Smooth muscle cell (in vitro differentiated cells): ENCODE results near the gene NCOA1. TPM values are rescaled to one million over a fixed set of nuclear protein-coding genes. Genes with fewer than 3 reads are reported as not detected.
"Not testable (repeated sequence)": the region's sequence is repeated elsewhere in the genome, so short reads cannot be mapped to it uniquely, and the experiment has no call there.

Experiments
- DNase-seq: peaks from one replicate; lab custom pipeline; 2025; ENCODE audit not compliant: unreplicated experiment; lab: John Stamatoyannopoulos, UW
- H2AFZ ChIP-seq: fragments of 200-600 bp; sonication (generic); 2 replicates; pipeline ENCODE4 v1.6.0; 2016; ENCODE audit warnings: antibody characterized with exemption, low read depth, mild to moderate bottlenecking
- H3F3A ChIP-seq: fragments of 200-600 bp; sonication (generic); 2 replicates; pipeline ENCODE4 v1.6.0; 2017; ENCODE audit warnings: antibody characterized with exemption, low read depth
- H3K27ac ChIP-seq: fragments of 200-600 bp; sonication (generic); 2 replicates; pipeline ENCODE4 v1.5.1; 2016; ENCODE audit warnings: low read depth, mild to moderate bottlenecking
- H3K27me3 ChIP-seq: fragments of 200-600 bp; sonication (generic); 2 replicates; pipeline ENCODE4 v1.6.1; 2016; ENCODE audit warnings: low read depth, mild to moderate bottlenecking
- H3K36me3 ChIP-seq: fragments of 200-600 bp; sonication (generic); 2 replicates; pipeline ENCODE4 v1.5.1; 2016; ENCODE audit warnings: low read depth
- H3K4me1 ChIP-seq: fragments of 200-600 bp; sonication (generic); 2 replicates; pipeline ENCODE4 v1.5.1; 2016; ENCODE audit warnings: low read depth
- H3K4me2 ChIP-seq: fragments of 200-600 bp; sonication (generic); 2 replicates; pipeline ENCODE4 v1.6.0; 2016; ENCODE audit warnings: mild to moderate bottlenecking
- H3K4me3 ChIP-seq: fragments of 200-600 bp; sonication (generic); 2 replicates; pipeline ENCODE4 v1.5.1; 2016; ENCODE audit warnings: mild to moderate bottlenecking
- H3K79me2 ChIP-seq: fragments of 200-600 bp; sonication (generic); 2 replicates; pipeline ENCODE4 v1.6.0; 2016; ENCODE audit warnings: low read depth, mild to moderate bottlenecking
- H3K9ac ChIP-seq: fragments of 200-600 bp; sonication (generic); 2 replicates; pipeline ENCODE4 v1.6.0; 2016; ENCODE audit warnings: low read depth
- H3K9me3 ChIP-seq: fragments of 200-600 bp; sonication (generic); replicated peaks from 2 replicates; pipeline ENCODE4 v1.5.1; 2016; ENCODE audit warnings: low read depth
- H4K20me1 ChIP-seq: fragments of 200-600 bp; sonication (generic); 2 replicates; pipeline ENCODE4 v1.6.0; 2016; ENCODE audit warnings: low read depth
- WGBS: methylation state at CpG from one replicate; pipeline ENCODE4 v1.1.7; 2016; ENCODE audit warnings: low lambda C conversion rate; 5-methylcytosine and 5-hydroxymethylcytosine counted together
- polyA plus RNA-seq: library from polyadenylated mRNA; unstranded; fragments of >200 nt; fragmentation: Nextera tagmentation; extraction: Ambion mirVana; gene quantifications from 2 replicates; pipeline ENCODE4 v1.2.1, GENCODE V29; 2016
- total RNA-seq: library from RNA; depleted of rRNA; stranded (reverse); fragments of >200 nt; gene quantifications from 2 replicates; pipeline ENCODE4 v1.2.3, GENCODE V29; 2014
- TF ChIP-seq, protein P1 (sequence below): fragments of 200-600 bp; sonication (generic); IDR thresholded peaks from 2 replicates; pipeline ENCODE4 v1.5.1; 2017; ENCODE audit warnings: borderline replicate concordance, mild to moderate bottlenecking, antibody characterized with exemption; ENCODE audit not compliant: insufficient read depth, poor library complexity, severe bottlenecking

The NCOA1 gene
- total and polyA plus RNA-seq, 2 experiments from 2014 or later = 8.5 to 21.0 TPM

DNA sequence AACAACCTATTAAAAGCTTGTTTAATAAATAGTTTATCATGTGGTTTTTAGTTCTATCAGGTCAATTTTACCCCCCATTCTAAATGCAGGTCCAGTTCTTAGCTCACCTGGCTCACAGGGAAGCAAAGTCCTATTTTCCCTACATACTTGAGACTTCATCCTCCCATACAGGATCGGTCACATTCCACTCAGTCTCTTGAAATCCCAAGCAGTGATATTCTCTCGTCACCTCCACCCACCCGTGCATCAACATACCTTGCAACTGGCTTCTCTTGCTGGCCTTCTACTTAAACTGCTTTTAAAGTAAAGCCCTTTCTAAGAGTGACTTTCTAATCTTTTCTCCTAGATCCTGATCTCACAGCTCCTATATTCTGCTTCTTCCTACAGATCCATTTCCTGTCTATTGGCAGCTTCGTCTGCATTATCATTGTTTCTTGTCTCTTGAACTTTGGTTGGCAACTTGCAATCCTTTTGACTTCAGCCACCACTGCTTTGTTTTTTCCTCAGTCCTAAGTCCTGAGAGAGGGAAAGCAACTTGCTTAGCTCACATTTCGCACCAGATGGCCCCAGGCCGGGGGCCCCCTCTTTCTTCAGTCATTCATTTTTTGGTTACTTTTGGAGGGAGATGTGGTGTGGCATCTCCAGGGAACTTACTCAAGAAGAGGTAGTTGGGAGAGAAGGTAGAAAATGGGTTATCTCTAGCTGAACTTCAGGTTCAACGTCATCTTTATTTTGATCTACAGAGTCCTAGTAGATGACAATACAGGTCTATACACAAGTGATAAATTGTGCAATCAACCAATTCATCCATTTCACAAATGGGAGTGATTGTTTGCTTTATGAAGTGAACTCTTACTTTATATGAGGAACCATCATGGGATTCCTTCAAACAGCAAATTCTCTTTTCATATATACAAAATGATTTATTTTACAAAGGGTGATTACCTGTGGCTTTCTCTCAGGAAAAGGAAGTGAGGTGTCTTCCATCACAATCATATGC, 23.9 kb upstream of the NCOA1 start:
- DNase-seq = no peak
- H3K27ac ChIP-seq = peak overlapping the region; percentile 66
- H3K27me3 ChIP-seq = peaks cover 3% of the 10 kb centered on the region
- 53% methylated on average over 7 of the region's 7 CpGs for WGBS
- H3K4me2 ChIP-seq = no peak overlapping the region
- H3K4me3 ChIP-seq = no peak overlapping the region
- H2AFZ ChIP-seq = peak overlapping the region; percentile 30
- no peaks in the 10 kb centered on the region for H3K9me3 ChIP-seq
- H4K20me1 ChIP-seq = no peaks in the 10 kb centered on the region
- H3K4me1 ChIP-seq = no peaks in the 10 kb centered on the region
- no peaks in the 10 kb centered on the region for H3K79me2 ChIP-seq
- no peaks in the 10 kb centered on the region for H3K36me3 ChIP-seq
- TF ChIP-seq, protein P1, sequence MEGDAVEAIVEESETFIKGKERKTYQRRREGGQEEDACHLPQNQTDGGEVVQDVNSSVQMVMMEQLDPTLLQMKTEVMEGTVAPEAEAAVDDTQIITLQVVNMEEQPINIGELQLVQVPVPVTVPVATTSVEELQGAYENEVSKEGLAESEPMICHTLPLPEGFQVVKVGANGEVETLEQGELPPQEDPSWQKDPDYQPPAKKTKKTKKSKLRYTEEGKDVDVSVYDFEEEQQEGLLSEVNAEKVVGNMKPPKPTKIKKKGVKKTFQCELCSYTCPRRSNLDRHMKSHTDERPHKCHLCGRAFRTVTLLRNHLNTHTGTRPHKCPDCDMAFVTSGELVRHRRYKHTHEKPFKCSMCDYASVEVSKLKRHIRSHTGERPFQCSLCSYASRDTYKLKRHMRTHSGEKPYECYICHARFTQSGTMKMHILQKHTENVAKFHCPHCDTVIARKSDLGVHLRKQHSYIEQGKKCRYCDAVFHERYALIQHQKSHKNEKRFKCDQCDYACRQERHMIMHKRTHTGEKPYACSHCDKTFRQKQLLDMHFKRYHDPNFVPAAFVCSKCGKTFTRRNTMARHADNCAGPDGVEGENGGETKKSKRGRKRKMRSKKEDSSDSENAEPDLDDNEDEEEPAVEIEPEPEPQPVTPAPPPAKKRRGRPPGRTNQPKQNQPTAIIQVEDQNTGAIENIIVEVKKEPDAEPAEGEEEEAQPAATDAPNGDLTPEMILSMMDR = no peak
- no peak overlapping the region for H3K9ac ChIP-seq
- no peaks in the 10 kb centered on the region for H3F3A ChIP-seq

DNA sequence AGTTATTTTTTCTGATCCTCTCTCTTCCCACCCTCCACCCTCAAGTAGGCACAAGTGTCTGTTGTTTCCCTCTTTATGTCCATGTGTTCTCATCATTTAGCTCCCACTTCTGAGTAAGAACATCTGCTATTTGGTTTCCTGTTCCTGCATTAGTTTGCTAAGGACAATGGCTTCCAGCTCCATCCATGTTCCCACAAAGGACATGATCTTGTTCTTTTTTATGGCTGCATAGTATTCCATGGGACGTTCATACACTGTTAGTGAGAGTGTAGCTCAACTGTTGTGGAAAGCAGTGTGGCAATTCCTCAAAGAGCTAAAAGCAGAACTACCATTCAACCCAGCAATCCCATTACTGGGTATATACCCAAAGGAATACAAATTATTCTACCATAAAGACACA, 22.6 kb upstream of the NCOA1 start:
- H3K27ac ChIP-seq, H3K4me2 ChIP-seq, H3K36me3 ChIP-seq, H3K27me3 ChIP-seq, H2AFZ ChIP-seq, H3K9me3 ChIP-seq, H3F3A ChIP-seq, H3K79me2 ChIP-seq, DNase-seq, H3K4me3 ChIP-seq, H3K9ac ChIP-seq, H4K20me1 ChIP-seq, H3K4me1 ChIP-seq: not testable (repeated sequence)
- WGBS = 95% methylated on average over 1 of the region's 1 CpG

DNA sequence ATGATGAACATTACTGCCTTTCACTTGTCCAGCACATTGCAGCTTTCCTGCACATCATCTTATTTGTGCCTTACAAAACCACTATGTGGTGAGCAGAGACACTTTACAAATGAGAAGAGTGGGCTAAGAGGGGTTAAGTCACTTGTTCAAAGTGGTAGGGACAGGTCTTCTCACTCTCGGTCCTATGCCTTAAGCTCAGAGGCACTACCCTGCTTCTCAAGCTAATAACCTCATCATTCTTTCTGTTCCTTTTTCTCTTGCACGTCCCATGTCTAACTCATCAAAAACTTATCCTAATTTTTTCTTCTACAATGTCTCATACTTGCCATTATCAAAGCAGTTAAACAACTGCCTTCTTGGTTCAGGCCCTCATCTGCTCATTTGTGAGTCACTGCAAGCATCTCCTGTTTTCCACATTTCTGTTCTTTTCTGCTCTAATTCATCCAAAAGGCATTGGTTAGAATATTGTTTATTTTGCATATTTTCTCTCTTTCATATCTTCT, 21.9 kb upstream of the NCOA1 start:
- Histone ChIP-seq H3K4me3 (no peak overlapping the region), H3K4me1 (no peaks in the 10 kb centered on the region), H3K27ac (no peak overlapping the region), H3K27me3 (peaks cover 3% of the 10 kb centered on the region), H2AFZ (no peak overlapping the region), H3K9me3 (no peaks in the 10 kb centered on the region), H3K36me3 (no peaks in the 10 kb centered on the region), H3K9ac (no peak overlapping the region), H4K20me1 (no peaks in the 10 kb centered on the region), H3K79me2 (no peaks in the 10 kb centered on the region), H3F3A (no peaks in the 10 kb centered on the region), H3K4me2 (no peak overlapping the region)
- 74% methylated on average over 2 of the region's 2 CpGs for whole genome bisulfite sequencing
- TF ChIP-seq, protein P1 = no peak
- DNase-seq = no peak

DNA sequence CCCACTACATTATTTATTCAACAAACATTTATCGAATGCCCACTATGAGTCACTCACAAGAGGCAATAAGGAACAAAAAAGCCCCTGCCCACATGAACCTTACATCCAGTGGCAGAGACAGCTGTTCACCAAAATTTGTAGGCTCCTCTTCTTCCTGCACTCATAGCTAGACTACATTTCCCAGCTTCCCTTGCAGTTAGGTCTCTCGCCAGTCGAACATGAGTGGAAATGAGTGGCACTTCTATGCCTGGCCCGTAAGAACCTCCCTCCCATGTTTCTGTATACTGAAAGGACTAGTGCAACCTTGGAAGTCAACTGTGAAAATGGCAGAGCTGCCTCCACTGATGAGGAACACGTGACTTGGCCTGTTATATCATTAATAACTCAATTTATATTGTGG, 19.4 kb upstream of the NCOA1 start:
- Histone ChIP-seq H4K20me1 (no peaks in the 10 kb centered on the region), H3K9ac (no peak overlapping the region), H3K4me1 (no peaks in the 10 kb centered on the region), H3K36me3 (no peaks in the 10 kb centered on the region), H2AFZ (no peak overlapping the region), H3K9me3 (no peaks in the 10 kb centered on the region), H3K27ac (no peak overlapping the region), H3K79me2 (no peaks in the 10 kb centered on the region), H3F3A (no peaks in the 10 kb centered on the region), H3K4me2 (no peak overlapping the region), H3K4me3 (no peak overlapping the region), H3K27me3 (peaks cover 2% of the 10 kb centered on the region)
- TF ChIP-seq, protein P1 = no peak
- no peak for DNase-seq
- WGBS = 74% methylated on average over 5 of the region's 5 CpGs
